HG03442 (cell line): Measurements from ENCODE around the gene GPR4.

Experiments
- ATAC-seq: cut with Tn5 transposase; IDR thresholded peaks from one replicate; pipeline ENCODE4 v1.9.1; 2021; ENCODE audit warnings: mild to moderate bottlenecking, moderate library complexity; ENCODE audit not compliant: unreplicated experiment

The GPR4 gene

GRCh38 chr19:45590300-45591003 is 11.6 kb downstream of the GPR4 start:
- ATAC-seq: no peak

GRCh38 chr19:45589768-45590167 is 12.2 kb downstream of the GPR4 start:
- ATAC-seq: no peak

- ATAC-seq: no peak
Observed at GRCh38 chr19:45587873-45588272, 14.1 kb downstream of the GPR4 start.

GRCh38 chr19:45585158-45585577 is 16.8 kb downstream of the GPR4 start:
- ATAC-seq: no peak

GRCh38 chr19:45584332-45585157 is 17.5 kb downstream of the GPR4 start, which contains the start of gene OPA3:
Gene OPA3, minus strand, starts transcription at chr19:45584802. Its CDS starts 38 bp downstream, at chr19:45584764.
- ATAC-seq: peak; percentile 86

- no peak for ATAC-seq
Observed at GRCh38 chr19:45581576-45581975, 20.4 kb downstream of the GPR4 start.

GRCh38 chr19:45578861-45579260 is 23.2 kb downstream of the GPR4 start:
- no peak for ATAC-seq

GRCh38 chr19:45577111-45577905 is 24.7 kb downstream of the GPR4 start:
- ATAC-seq: no peak

- ATAC-seq: no peak
Observed at GRCh38 chr19:45576682-45577081, 25.3 kb downstream of the GPR4 start.

GRCh38 chr19:45575216-45575615 is 26.8 kb downstream of the GPR4 start:
- no peak for ATAC-seq

- no peak for ATAC-seq
Observed at GRCh38 chr19:45574526-45574925, 27.5 kb downstream of the GPR4 start.

- ATAC-seq: no peak
Observed at GRCh38 chr19:45571457-45572220, 30.4 kb downstream of the GPR4 start.

GRCh38 chr19:45569619-45570421 is 32.2 kb downstream of the GPR4 start:
- no peak for ATAC-seq

GRCh38 chr19:45568732-45569131 is 33.3 kb downstream of the GPR4 start:
- ATAC-seq: no peak

- no peak for ATAC-seq
Observed at GRCh38 chr19:45567609-45568008, 34.4 kb downstream of the GPR4 start.

- no peak for ATAC-seq
Observed at GRCh38 chr19:45564131-45564780, 37.8 kb downstream of the GPR4 start.

GRCh38 chr19:45560686-45561085 is 41.3 kb downstream of the GPR4 start:
- ATAC-seq: no peak

GRCh38 chr19:45560038-45560437 is 42.0 kb downstream of the GPR4 start:
- no peak for ATAC-seq

- no peak for ATAC-seq
Observed at GRCh38 chr19:45558399-45558878, 43.6 kb downstream of the GPR4 start.
